ENCODE results near the gene FAM181A. TPM values are rescaled to one million over a fixed set of nuclear protein-coding genes. Genes with fewer than 3 reads are reported as not detected.

FAM181A gene
- total RNA-seq, 4 donors from 2014 or later: not detected

DNA sequence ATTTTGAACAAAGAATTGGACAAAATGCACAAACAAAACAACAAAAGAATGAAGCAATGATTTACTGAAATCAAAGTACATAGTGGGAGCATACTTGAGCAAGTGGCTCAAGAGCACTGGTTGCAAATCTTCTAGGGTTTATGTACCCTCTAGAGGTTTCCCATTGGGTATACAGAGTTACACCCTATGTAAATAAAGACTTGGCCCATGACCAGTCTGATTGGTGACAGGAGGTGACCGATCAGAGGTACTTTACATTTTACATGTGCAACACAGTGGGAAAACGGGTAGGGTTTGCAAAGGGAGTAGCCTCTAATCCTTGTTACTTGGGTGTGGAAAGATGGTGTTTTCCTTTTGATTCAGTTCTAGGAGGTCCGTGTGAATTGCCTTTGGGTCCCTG is 10.6 kb upstream of the FAM181A start:
- TF ChIP-seq POLR2AphosphoS5 (IDR thresholded peaks at IDR 0.05) (no peak), POLR2A (IDR thresholded peaks at IDR 0.05) (no peak), EP300 (IDR thresholded peaks at IDR 0.05) (no peak)
- TF ChIP-seq, protein P1, sequence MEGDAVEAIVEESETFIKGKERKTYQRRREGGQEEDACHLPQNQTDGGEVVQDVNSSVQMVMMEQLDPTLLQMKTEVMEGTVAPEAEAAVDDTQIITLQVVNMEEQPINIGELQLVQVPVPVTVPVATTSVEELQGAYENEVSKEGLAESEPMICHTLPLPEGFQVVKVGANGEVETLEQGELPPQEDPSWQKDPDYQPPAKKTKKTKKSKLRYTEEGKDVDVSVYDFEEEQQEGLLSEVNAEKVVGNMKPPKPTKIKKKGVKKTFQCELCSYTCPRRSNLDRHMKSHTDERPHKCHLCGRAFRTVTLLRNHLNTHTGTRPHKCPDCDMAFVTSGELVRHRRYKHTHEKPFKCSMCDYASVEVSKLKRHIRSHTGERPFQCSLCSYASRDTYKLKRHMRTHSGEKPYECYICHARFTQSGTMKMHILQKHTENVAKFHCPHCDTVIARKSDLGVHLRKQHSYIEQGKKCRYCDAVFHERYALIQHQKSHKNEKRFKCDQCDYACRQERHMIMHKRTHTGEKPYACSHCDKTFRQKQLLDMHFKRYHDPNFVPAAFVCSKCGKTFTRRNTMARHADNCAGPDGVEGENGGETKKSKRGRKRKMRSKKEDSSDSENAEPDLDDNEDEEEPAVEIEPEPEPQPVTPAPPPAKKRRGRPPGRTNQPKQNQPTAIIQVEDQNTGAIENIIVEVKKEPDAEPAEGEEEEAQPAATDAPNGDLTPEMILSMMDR (IDR thresholded peaks at IDR 0.05): no peak
- DNase-seq (ENCODE audit: low spot score in 2 of 2): no peak

DNA sequence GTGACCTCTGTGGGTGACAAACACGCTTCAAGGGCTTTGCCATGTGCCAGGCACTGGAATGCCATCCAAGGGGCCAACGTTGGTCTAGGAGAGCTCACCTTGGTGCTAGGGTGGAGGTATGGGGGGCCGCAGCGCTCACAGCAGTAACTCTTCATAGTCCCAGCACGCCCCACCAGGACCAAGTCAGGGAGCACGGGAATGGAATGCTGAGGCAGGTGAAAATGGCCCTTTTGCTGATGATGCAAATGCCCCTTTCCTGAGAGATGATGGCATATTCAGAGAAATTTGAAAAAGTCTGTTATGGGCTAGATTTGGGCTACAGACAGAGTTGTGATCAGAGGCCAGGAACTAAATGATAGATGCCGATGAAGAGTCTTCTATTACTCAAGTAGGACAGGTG is 10.0 kb upstream of the FAM181A start:
- H3K27me3 ChIP-seq: peaks cover 3% of the 10 kb centered on the region
- no peaks in the 10 kb centered on the region for H3K9me3 ChIP-seq
- no peak for DNase-seq (ENCODE audit: low spot score in 2 of 2)
- no peak overlapping the region for H3K27ac ChIP-seq
- TF ChIP-seq POLR2AphosphoS5 (IDR thresholded peaks at IDR 0.05) (no peak), EP300 (IDR thresholded peaks at IDR 0.05) (no peak), POLR2A (IDR thresholded peaks at IDR 0.05) (no peak)
- TF ChIP-seq, protein P1 (IDR thresholded peaks at IDR 0.05): no peak
- no peaks in the 10 kb centered on the region for H3K36me3 ChIP-seq
- WGBS: 84% methylated on average over 7 of the region's 7 CpGs
- H3K4me3 ChIP-seq: no peak overlapping the region
- H3K4me1 ChIP-seq: peaks cover 5% of the 10 kb centered on the region

More for the DNA sequence above, 10.6 kb upstream of the FAM181A start:
- H3K36me3 ChIP-seq: no peaks in the 10 kb centered on the region
- no peak overlapping the region for H3K27ac ChIP-seq
- H3K4me1 ChIP-seq: peaks cover 5% of the 10 kb centered on the region
- H3K27me3 ChIP-seq: peaks cover 3% of the 10 kb centered on the region
- no peaks in the 10 kb centered on the region for H3K9me3 ChIP-seq
- WGBS: 79% methylated on average over 3 of the region's 3 CpGs
- H3K4me3 ChIP-seq: no peak overlapping the region

DNA sequence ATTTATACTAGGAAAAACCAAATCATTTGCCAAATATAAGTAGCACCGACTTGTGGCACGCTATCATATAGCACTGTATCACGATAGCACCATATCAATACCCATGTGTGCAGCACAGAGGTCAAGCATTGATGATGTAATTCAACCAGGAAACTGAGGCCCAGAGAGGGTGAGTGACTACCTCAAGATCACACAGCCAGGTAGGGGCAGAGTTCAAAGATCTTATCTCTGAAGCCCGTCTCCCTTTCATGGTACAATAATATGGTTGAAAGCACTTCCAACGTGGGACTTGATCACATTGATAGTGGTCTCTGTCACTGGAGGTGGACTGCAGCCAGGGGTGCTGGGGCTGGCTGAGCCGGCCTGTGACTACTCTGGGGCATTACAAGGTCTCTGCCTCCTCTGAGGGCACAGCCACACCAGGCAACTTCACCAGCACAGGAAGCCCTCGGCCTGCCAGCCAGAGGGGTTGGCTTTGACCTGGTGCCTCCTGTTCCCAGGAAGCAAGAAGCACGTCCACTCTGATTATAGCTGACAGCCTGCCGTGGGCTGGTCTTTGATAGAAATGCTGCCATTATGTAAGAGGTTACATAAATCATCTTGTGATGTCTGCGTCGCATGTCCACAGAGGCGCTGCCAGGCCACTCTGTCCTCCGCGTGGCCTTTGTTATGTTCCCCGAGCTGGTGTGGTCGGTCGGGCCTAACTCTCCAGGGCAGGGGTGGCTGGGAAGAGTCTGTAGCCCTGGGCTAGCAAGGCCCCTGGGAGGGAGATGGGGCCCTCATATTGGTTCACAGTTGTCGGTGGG is 5.9 kb upstream of the FAM181A start:
- Histone ChIP-seq H3K4me3 (no peak overlapping the region), H3K9me3 (no peaks in the 10 kb centered on the region), H3K27ac (no peak overlapping the region), H3K36me3 (no peaks in the 10 kb centered on the region), H3K27me3 (peaks cover 3% of the 10 kb centered on the region), H3K4me1 (no peaks in the 10 kb centered on the region)
- no peak for DNase-seq (ENCODE audit: low spot score in 2 of 2)
- WGBS: 82% methylated on average over 17 of the region's 18 CpGs
- TF ChIP-seq POLR2AphosphoS5 (IDR thresholded peaks at IDR 0.05): no peak
- no peak for TF ChIP-seq POLR2A (IDR thresholded peaks at IDR 0.05)

DNA sequence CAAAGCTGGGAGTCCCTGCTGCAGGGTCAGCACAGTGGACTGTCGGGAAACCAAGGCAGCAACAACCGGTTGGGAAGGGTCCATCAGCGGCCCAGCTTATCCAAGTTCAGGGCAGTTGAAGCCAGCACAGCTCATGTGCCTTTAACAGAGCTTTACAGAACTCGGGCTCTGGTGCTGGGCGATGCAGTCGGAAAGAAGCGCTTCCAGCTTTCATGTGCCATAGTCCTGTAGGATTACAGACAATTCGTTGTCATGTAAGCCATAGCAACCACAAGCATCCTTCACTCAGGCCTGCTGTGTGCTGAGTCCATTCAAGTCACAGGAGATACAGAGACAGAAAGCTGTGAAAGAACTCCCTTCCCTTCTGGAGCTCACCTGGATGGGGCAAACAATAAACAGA is 3.5 kb upstream of the FAM181A start:
- peaks cover 6% of the 10 kb centered on the region for H3K27me3 ChIP-seq
- DNase-seq (ENCODE audit: low spot score in 2 of 2): no peak
- no peak overlapping the region for H3K27ac ChIP-seq
- TF ChIP-seq POLR2A (IDR thresholded peaks at IDR 0.05) (no peak), EP300 (IDR thresholded peaks at IDR 0.05) (no peak), POLR2AphosphoS5 (IDR thresholded peaks at IDR 0.05) (no peak)
- TF ChIP-seq, protein P1 (IDR thresholded peaks at IDR 0.05): no peak
- no peaks in the 10 kb centered on the region for H3K9me3 ChIP-seq
- no peak overlapping the region for H3K4me3 ChIP-seq
- H3K4me1 ChIP-seq: no peaks in the 10 kb centered on the region
- H3K36me3 ChIP-seq: no peaks in the 10 kb centered on the region
- 86% methylated on average over 8 of the region's 8 CpGs for WGBS

DNA sequence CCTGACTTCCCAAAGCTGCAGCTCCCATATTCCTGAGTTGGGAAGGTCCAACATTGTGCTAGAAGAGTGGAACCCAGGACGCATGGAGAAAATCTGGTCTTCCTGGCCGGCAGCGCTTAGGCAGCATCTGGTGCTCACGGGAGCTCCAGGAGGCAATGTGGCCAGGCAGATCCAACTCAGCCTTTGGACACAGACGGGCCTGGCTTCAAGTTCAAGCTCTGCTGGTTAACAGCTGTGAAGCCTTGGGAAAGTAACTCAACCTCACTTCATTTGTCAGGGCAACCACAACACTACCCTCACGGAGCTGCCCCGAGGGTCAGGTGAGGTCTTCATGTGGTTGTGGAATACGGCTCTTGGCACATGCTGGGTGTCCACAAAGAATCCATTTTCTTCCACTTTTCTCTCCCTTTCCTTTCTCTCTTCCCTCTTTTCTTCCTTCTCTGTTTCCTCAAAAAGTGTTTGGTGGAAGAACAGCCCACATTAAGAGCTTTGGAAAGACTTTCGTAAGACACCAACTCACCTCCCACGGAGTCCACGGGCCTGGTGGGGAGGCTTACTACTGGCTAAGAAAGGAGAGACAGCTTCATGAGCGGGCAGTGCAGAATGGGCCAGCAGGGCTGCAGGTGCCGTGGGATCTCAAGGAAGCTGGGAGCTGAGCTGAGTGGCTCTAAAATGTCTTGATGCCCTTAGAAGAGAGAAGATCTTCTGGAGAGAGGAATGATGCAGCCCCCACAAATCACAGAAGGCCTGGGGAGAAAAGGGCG is 2.4 kb upstream of the FAM181A start:
- 89% methylated on average over 9 of the region's 14 CpGs for WGBS
- no peaks in the 10 kb centered on the region for H3K4me1 ChIP-seq
- no peak for TF ChIP-seq POLR2AphosphoS5 (IDR thresholded peaks at IDR 0.05)
- no peak for TF ChIP-seq POLR2A (IDR thresholded peaks at IDR 0.05)
- TF ChIP-seq EP300 (IDR thresholded peaks at IDR 0.05): no peak
- TF ChIP-seq, protein P1 (IDR thresholded peaks at IDR 0.05): no peak
- no peak overlapping the region for H3K27ac ChIP-seq
- H3K36me3 ChIP-seq: no peaks in the 10 kb centered on the region
- H3K27me3 ChIP-seq: peaks cover 6% of the 10 kb centered on the region
- no peaks in the 10 kb centered on the region for H3K9me3 ChIP-seq
- DNase-seq (ENCODE audit: low spot score in 2 of 2): no peak
- no peak overlapping the region for H3K4me3 ChIP-seq

Data from suprapubic skin (tissue), 4 donors.